Mononuclear cell (primary cell): ENCODE measurements around the gene RANGRF. TPM values are rescaled to one million over a fixed set of nuclear protein-coding genes. Genes with fewer than 3 reads are reported as not detected.
A peak's percentile ranks its signal among the peaks of the same experiment; 100 is the strongest.

ENCODE experiments used
- H3K27me3 ChIP-seq: 2 replicates; pipeline ENCODE4 v1.6.0; 2011; ENCODE audit warnings: low read length, control low read depth; ENCODE audit not compliant: insufficient read depth
- H3K4me1 ChIP-seq: 2 replicates; pipeline ENCODE4 v1.5.1; 2011; ENCODE audit warnings: mild to moderate bottlenecking, low read length, control low read depth; ENCODE audit not compliant: insufficient read depth
- H3K4me3 ChIP-seq: 2 replicates; pipeline ENCODE4 v1.5.1; 2011; ENCODE audit warnings: mild to moderate bottlenecking, low read length, moderate library complexity
- H3K9me3 ChIP-seq: 2 replicates; pipeline ENCODE4 v1.5.1; 2011; ENCODE audit warnings: low read depth, mild to moderate bottlenecking, control low read depth, low read length
- total RNA-seq: library from RNA; depleted of rRNA; stranded (reverse); fragments of >200 nt; gene quantifications from one replicate; pipeline ENCODE4 v1.2.3, GENCODE V29; 2012

Gene RANGRF
- total RNA-seq, 1 donor, result 5.1 TPM

DNA sequence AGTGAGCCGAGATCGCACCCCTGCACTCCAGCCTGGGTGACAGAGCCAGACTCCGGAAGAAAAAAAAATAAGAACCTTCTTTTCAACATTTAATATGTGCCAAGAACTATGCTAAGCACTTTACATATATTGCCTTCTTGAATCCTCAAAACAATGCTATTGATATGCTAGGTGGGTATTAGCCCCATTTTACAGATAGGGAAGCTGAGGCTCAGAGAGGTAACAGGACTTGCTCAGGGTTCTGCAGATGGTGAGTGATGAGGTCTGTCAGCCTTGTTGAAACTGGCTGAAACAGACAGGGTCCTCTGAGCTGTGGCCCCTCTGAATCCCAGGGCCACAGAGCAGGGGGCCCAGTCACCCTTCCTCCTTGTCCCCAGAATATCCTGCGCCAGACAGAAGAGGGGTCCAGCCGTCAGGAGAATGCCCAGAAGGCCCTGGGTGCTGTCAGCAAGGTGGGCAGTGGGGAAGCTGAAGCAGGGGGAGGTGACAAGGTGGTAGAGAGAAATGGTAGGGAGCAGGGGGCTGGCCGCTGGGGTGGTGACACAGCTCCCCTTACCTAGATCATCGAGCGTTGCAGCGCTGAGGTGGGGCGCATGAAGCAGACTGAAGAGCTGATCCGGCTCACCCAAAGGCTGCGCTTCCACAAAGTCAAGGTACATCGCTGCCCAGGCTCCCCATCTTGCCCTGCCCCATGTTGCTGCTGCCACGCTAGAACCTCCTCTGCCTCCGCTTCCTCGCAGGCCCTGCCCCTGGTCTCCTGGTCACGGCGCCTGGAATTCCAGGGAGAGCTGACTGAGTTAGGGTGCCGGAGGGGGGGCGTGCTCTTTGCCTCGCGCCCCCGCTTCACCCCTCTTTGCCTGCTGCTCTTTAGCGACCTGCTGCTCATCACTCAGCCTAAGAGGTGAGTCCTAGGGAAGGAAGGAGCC is 29.8 kb downstream of the RANGRF start:
- Histone ChIP-seq H3K9me3 (no peaks in the 10 kb centered on the region), H3K4me3 (no peak overlapping the region), H3K27me3 (no peaks in the 10 kb centered on the region), H3K4me1 (no peaks in the 10 kb centered on the region)

DNA sequence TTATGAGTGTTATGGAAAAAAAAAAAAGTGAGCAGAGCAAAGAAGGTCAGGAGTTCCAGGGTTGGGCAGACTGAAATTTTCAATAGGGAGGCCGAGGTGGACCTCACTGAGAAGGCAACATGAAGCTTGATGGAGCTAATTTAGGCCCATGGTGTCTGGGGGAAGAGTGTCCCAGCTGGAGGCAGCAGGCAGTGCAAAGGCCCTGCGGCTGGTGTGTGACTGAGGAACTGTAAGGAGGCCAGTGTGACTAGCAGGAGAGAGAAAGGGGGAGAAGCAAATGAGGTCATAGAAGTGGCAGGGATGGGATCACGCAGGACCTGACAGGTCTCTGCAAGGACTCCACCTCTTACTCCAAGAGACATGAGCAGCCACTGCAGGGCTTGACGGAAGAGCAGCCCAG is 31.8 kb downstream of the RANGRF start:
- no peak overlapping the region for H3K4me3 ChIP-seq
- H3K4me1 ChIP-seq, result no peaks in the 10 kb centered on the region
- no peaks in the 10 kb centered on the region for H3K9me3 ChIP-seq
- no peaks in the 10 kb centered on the region for H3K27me3 ChIP-seq

- Histone ChIP-seq H3K9me3 (no peaks in the 10 kb centered on the region), H3K27me3 (peaks cover 6% of the 10 kb centered on the region)
Measured at GRCh38 chr17:8320990-8321389, 32.5 kb downstream of the RANGRF start.

DNA sequence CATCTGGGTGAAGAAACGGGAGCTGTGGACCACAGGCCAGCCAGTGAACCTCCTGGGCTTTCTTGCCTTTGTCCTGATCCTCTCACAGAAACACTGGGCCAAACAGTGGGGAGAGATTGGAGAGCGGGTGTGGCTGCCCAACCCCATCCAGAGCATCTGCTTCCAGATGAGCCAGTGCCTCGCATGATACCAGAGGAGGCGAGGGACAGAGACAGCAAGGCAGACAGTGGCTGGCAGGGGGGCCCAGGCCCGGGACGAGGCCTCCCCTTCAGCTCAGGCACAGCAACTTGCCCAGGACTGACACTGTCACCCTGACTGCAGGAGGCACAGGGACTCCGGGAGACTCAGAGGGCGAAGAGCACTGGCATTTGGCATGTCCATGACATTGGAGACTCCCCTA is 33.6 kb downstream of the RANGRF start:
- H3K4me1 ChIP-seq, result peaks cover 11% of the 10 kb centered on the region
- H3K27me3 ChIP-seq, result peaks cover 16% of the 10 kb centered on the region
- H3K4me3 ChIP-seq, result no peak overlapping the region
- H3K9me3 ChIP-seq, result no peaks in the 10 kb centered on the region

More at GRCh38 chr17:8320990-8321389, 32.5 kb downstream of the RANGRF start:
- no peak overlapping the region for H3K4me3 ChIP-seq
- peaks cover under 1% of the 10 kb centered on the region for H3K4me1 ChIP-seq

DNA sequence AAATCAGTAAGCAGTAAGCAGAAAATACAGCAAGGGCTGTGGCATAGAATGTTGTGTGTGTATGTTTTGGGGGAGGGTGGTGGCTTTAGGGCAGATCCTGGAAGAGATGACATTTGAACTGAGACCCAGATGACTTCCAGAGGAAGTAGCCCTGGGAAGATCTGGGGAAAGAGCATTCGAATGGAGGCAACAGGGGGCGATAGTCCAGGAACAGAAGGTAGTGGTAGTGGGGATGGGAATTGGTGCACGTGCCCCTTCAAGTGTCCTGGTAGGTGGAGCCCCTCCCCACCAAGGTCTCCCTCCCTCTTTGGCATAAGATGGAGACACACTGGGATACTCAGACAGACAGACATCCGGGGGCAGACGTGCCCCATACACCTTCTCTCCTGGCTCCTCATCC is 35.7 kb downstream of the RANGRF start:
- Histone ChIP-seq H3K4me3 (no peak overlapping the region), H3K27me3 (peaks cover 28% of the 10 kb centered on the region), H3K4me1 (peaks cover 16% of the 10 kb centered on the region), H3K9me3 (no peaks in the 10 kb centered on the region)

DNA sequence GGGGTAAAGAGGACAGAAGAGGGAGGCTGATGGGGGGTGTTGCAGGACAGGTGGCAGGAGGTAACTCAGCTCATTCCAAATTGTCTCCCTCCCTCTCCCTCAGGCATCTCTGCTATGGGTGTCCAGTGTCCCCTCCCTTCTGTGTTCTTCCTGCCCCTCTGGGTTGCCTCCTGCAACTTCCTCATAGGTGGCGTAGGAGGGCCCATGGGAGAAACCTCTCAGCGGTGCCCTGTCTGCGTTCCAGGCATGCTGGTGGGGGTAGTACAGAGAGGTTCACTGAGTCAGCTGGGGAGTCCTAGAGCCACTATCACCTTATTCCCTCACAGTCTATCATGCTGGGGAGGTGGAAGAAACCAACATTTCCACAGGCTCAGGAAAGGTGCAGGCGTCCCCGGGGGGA is 36.5 kb downstream of the RANGRF start:
- peaks cover 16% of the 10 kb centered on the region for H3K4me1 ChIP-seq
- peaks cover 28% of the 10 kb centered on the region for H3K27me3 ChIP-seq
- no peak overlapping the region for H3K4me3 ChIP-seq
- no peaks in the 10 kb centered on the region for H3K9me3 ChIP-seq

- H3K4me3 ChIP-seq, result peak overlapping the region; percentile 15
- H3K4me1 ChIP-seq, result peaks cover 16% of the 10 kb centered on the region
- peaks cover 28% of the 10 kb centered on the region for H3K27me3 ChIP-seq
- H3K9me3 ChIP-seq, result no peaks in the 10 kb centered on the region
Measured at GRCh38 chr17:8326511-8327302, 38.2 kb downstream of the RANGRF start.

GRCh38 chr17:8327303-8327649 is 38.8 kb downstream of the RANGRF start:
- Histone ChIP-seq H3K4me3 (no peak overlapping the region), H3K27me3 (peaks cover 28% of the 10 kb centered on the region), H3K4me1 (peaks cover 16% of the 10 kb centered on the region), H3K9me3 (no peaks in the 10 kb centered on the region)

DNA sequence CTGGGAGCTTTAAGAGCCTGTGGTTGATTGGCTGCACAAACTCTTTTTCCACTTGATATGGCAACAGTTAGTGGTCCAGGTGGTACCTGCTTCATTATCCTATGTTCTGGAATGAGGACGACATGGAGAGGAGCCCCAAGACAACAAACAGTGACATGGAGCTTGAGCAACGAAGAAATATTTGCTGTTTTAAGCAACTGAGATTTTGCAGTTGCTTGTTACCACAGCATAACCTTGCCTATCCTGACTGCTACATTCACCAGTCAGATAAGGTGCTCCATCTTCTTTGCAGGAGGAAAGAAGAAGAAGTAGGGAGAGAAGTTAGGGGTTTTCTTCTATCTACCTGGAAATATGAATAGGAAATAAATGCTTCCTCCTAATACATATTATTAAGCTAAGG is 43.7 kb downstream of the RANGRF start:
- Histone ChIP-seq H3K27me3 (peaks cover 12% of the 10 kb centered on the region), H3K4me3 (no peak overlapping the region), H3K4me1 (peaks cover 4% of the 10 kb centered on the region), H3K9me3 (no peaks in the 10 kb centered on the region)

DNA sequence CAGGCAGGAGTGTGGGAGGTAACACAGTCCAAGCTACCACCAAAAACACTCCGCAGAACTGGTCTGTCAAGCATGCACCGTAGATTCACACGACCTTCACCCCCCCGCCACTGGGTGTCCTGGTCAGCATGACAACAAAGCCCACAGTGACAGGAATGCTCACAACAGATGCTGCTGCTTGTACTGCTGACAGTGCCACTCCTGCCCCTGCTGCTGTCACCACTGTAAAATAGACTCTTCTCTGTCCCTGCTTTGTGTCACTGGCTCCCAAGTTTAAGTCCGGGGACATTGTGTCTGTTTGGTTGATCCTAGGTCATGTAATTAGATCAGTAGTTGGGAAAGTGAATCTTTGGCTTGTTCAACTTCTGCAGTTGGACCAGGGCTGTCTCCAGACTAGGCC is 44.2 kb downstream of the RANGRF start:
- Histone ChIP-seq H3K4me3 (no peak overlapping the region), H3K4me1 (peaks cover 6% of the 10 kb centered on the region), H3K27me3 (peaks cover 6% of the 10 kb centered on the region), H3K9me3 (no peaks in the 10 kb centered on the region)

GRCh38 chr17:8333281-8333680 is 44.8 kb downstream of the RANGRF start:
- Histone ChIP-seq H3K9me3 (no peaks in the 10 kb centered on the region), H3K4me3 (no peak overlapping the region), H3K4me1 (peaks cover 12% of the 10 kb centered on the region), H3K27me3 (peaks cover under 1% of the 10 kb centered on the region)

GRCh38 chr17:8337802-8338752 is 49.6 kb downstream of the RANGRF start:
- Histone ChIP-seq H3K9me3 (no peaks in the 10 kb centered on the region), H3K27me3 (no peaks in the 10 kb centered on the region), H3K4me3 (no peak overlapping the region), H3K4me1 (peaks cover 18% of the 10 kb centered on the region)

- H3K27me3 ChIP-seq, result no peaks in the 10 kb centered on the region
- peaks cover 18% of the 10 kb centered on the region for H3K4me1 ChIP-seq
- no peak overlapping the region for H3K4me3 ChIP-seq
- H3K9me3 ChIP-seq, result no peaks in the 10 kb centered on the region
Measured at GRCh38 chr17:8338753-8339140, 50.3 kb downstream of the RANGRF start.

DNA sequence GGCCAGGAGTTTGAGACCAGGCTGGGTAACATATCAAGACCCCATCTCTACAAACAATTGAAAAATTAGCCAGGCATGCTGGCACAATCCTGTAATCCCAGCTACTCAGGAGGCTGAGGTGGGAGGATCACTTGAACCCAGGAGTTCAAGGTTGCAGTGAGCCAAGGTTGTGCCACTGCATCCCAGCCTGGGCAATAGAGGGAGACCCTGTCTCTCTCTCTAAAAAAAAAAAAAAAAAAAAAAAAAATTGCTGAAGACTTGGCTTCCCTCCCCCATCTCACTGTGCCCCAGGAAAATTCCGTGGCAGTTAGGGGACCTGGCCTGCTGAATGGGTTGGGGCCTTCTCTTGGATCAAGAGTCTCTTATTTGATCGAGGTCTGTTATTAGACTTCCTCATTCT is 51.1 kb downstream of the RANGRF start, which contains the start of gene ODF4:
Gene ODF4 (plus strand): TSS at position 301 of the 400 bp plus-strand sequence. CDS start 212 bp downstream, outside the sequence.
- Histone ChIP-seq H3K27me3 (no peaks in the 10 kb centered on the region), H3K4me1 (peaks cover 18% of the 10 kb centered on the region), H3K9me3 (no peaks in the 10 kb centered on the region), H3K4me3 (no peak within 1 kb of the TSS)
